Measurements from ENCODE around the gene SUGCT.

SUGCT gene

GRCh38 chr7:40175725-40176510, 41.1 kb downstream of the SUGCT start:
- Histone ChIP-seq H3K9ac (ENCODE audit: low read depth, low read length, poor library complexity, severe bottlenecking) (no peak overlapping the region), H2AFZ (ENCODE audit: low read length) (no peak overlapping the region), H3F3A (ENCODE audit: low read depth) (no peaks in the 10 kb centered on the region), H3K36me3 (ENCODE audit: insufficient read depth, low read length) (no peaks in the 10 kb centered on the region), H3K27me3 (ENCODE audit: insufficient read depth, low read length, poor library complexity, severe bottlenecking) (no peaks in the 10 kb centered on the region), H3K4me1 (ENCODE audit: insufficient read depth, low read length, poor library complexity, severe bottlenecking) (no peaks in the 10 kb centered on the region), H4K20me1 (ENCODE audit: insufficient read depth, low read length, poor library complexity, severe bottlenecking) (no peaks in the 10 kb centered on the region), H3K4me3 (ENCODE audit: low read length, poor library complexity, severe bottlenecking) (no peak overlapping the region), H3K4me2 (ENCODE audit: low read depth, low read length, poor library complexity, severe bottlenecking) (no peak overlapping the region), H3K9me3 (ENCODE audit: insufficient read depth, low read depth, low read length) (no peaks in the 10 kb centered on the region; the same call in 1 of the 2 replicates), H3K79me2 (ENCODE audit: insufficient read depth, low read length) (no peaks in the 10 kb centered on the region), H3K9me2 (replicated peaks; ENCODE audit: low read depth, low read length) (no peaks in the 10 kb centered on the region)
- TF ChIP-seq EZH2phosphoT487 (IDR thresholded peaks at IDR 0.05; ENCODE audit: borderline replicate concordance) = no peak
- TF ChIP-seq, protein P1, sequence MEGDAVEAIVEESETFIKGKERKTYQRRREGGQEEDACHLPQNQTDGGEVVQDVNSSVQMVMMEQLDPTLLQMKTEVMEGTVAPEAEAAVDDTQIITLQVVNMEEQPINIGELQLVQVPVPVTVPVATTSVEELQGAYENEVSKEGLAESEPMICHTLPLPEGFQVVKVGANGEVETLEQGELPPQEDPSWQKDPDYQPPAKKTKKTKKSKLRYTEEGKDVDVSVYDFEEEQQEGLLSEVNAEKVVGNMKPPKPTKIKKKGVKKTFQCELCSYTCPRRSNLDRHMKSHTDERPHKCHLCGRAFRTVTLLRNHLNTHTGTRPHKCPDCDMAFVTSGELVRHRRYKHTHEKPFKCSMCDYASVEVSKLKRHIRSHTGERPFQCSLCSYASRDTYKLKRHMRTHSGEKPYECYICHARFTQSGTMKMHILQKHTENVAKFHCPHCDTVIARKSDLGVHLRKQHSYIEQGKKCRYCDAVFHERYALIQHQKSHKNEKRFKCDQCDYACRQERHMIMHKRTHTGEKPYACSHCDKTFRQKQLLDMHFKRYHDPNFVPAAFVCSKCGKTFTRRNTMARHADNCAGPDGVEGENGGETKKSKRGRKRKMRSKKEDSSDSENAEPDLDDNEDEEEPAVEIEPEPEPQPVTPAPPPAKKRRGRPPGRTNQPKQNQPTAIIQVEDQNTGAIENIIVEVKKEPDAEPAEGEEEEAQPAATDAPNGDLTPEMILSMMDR (conservative IDR thresholded peaks at IDR 0.05; ENCODE audit: low read length) = no peak

DNA sequence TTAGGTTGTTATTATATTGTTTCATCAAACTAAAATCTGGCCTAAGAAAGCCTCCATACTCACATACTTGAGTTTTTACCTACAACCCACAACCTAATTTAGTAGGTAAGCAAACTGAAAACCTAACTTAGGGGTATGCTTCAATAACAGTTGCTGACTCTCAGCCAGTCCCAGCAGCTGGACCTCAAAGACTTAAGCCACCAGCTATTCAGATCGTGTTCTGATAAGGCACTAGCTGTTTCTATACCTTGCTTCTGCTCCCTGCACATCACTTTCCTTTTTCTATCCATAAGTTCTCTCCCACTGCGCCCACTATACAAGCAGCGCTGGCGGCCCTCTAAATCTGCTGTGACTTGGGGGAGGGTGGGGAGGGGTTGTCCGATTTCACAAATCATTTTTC, 42.3 kb downstream of the SUGCT start:
- no peaks in the 10 kb centered on the region for H3K79me2 ChIP-seq (ENCODE audit: insufficient read depth, low read length)
- H3K4me2 ChIP-seq (ENCODE audit: low read depth, low read length, poor library complexity, severe bottlenecking) = no peak overlapping the region
- H2AFZ ChIP-seq (ENCODE audit: low read length) = no peak overlapping the region
- no peaks in the 10 kb centered on the region; the same call in 1 of the 2 replicates for H3K9me3 ChIP-seq (ENCODE audit: insufficient read depth, low read depth, low read length)
- H3K9ac ChIP-seq (ENCODE audit: low read depth, low read length, poor library complexity, severe bottlenecking) = no peak overlapping the region
- TF ChIP-seq, protein P1 (conservative IDR thresholded peaks at IDR 0.05; ENCODE audit: low read length) = no peak
- no peak for TF ChIP-seq EZH2phosphoT487 (IDR thresholded peaks at IDR 0.05; ENCODE audit: borderline replicate concordance)
- H3F3A ChIP-seq (ENCODE audit: low read depth) = no peaks in the 10 kb centered on the region
- no peaks in the 10 kb centered on the region for H3K27me3 ChIP-seq (ENCODE audit: insufficient read depth, low read length, poor library complexity, severe bottlenecking)
- no peaks in the 10 kb centered on the region for H4K20me1 ChIP-seq (ENCODE audit: insufficient read depth, low read length, poor library complexity, severe bottlenecking)
- no peaks in the 10 kb centered on the region for H3K4me1 ChIP-seq (ENCODE audit: insufficient read depth, low read length, poor library complexity, severe bottlenecking)
- no peaks in the 10 kb centered on the region for H3K36me3 ChIP-seq (ENCODE audit: insufficient read depth, low read length)
- H3K9me2 ChIP-seq (replicated peaks; ENCODE audit: low read depth, low read length) = no peaks in the 10 kb centered on the region
- no peak overlapping the region for H3K4me3 ChIP-seq (ENCODE audit: low read length, poor library complexity, severe bottlenecking)

- no peaks in the 10 kb centered on the region for H3K36me3 ChIP-seq (ENCODE audit: insufficient read depth, low read length)
- H3K9ac ChIP-seq (ENCODE audit: low read depth, low read length, poor library complexity, severe bottlenecking) = no peak overlapping the region
- no peak overlapping the region for H2AFZ ChIP-seq (ENCODE audit: low read length)
- no peaks in the 10 kb centered on the region for H3K27me3 ChIP-seq (ENCODE audit: insufficient read depth, low read length, poor library complexity, severe bottlenecking)
- no peaks in the 10 kb centered on the region for H3K79me2 ChIP-seq (ENCODE audit: insufficient read depth, low read length)
- TF ChIP-seq, protein P1 (conservative IDR thresholded peaks at IDR 0.05; ENCODE audit: low read length) = no peak
- TF ChIP-seq EZH2phosphoT487 (IDR thresholded peaks at IDR 0.05; ENCODE audit: borderline replicate concordance) = no peak
- no peaks in the 10 kb centered on the region for H3K9me3 ChIP-seq (ENCODE audit: insufficient read depth, low read depth, low read length)
- H3F3A ChIP-seq (ENCODE audit: low read depth) = no peaks in the 10 kb centered on the region
- no peaks in the 10 kb centered on the region for H4K20me1 ChIP-seq (ENCODE audit: insufficient read depth, low read length, poor library complexity, severe bottlenecking)
- no peaks in the 10 kb centered on the region for H3K9me2 ChIP-seq (replicated peaks; ENCODE audit: low read depth, low read length)
- no peaks in the 10 kb centered on the region for H3K4me1 ChIP-seq (ENCODE audit: insufficient read depth, low read length, poor library complexity, severe bottlenecking)
- no peak overlapping the region for H3K4me3 ChIP-seq (ENCODE audit: low read length, poor library complexity, severe bottlenecking)
- no peak overlapping the region for H3K4me2 ChIP-seq (ENCODE audit: low read depth, low read length, poor library complexity, severe bottlenecking)
These were observed 47.6 kb downstream of the SUGCT start for GRCh38 chr7:40182452-40182851.
